ENCODE data around the gene TTLL8.

Gene TTLL8

DNA sequence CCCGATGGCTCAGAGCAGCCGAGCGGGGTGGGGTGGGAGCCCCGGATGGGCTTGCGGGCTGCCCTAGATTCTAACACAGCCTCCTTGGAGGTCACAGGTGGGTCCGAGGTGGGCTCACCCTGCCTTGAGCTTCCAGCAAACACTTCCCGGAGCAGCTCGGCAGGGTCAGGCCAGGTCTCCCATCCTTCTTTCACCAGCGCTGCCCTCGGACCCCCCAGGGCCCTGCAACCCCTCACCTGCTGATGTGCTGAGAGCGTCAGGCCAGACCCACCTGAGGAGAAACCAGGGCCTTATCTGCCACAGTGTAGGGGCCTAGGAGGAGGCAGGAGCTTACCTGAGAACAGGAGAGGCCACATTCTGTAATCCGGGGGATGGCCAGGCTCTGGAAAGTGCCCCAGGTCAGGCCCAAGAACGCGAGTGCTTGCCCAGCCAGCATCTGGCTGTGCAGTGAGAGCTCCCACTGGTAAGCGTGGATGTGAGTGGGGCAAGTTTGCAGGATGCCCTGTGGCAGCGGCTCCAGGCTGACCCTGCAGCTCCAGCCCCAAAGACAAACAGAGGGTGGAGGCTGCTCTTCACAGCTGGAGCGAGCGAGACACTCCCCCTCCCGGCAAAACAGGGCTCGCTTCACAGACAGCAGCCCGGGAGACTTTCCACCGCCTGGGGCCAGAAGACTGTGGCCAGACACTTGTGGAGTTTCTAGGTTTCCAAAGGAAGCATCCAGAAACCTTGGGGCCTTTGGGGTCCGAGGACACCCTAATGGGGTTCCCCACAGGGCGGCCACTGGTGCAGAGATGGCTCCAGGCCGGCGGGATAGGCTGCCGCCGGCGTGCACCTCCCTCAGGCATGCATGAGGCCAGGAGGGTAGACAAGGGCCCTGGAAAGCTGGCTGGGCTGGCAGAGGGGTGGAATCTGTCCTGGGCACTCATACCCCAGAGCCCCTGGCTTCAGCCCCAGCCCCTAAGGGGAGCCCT is 45.6 kb downstream of the TTLL8 start, which contains the start of gene IL17REL:
Gene IL17REL (minus strand): TSS at position 555 of the 971 bp plus-strand sequence. CDS start 119 bp downstream, at position 436.
- in situ Hi-C loops (cut with MboI; ENCODE audit: low pct_unique_long_range_greater_than_20kb, low sequenced_read_pairs): no loop called here
- no peak for DNase-seq

GRCh38 chr22:50011447-50012210 is 46.5 kb downstream of the TTLL8 start:
- in situ Hi-C loops (cut with MboI; ENCODE audit: low pct_unique_long_range_greater_than_20kb, low sequenced_read_pairs): no loop called here
- no peak for DNase-seq

GRCh38 chr22:50010676-50011446 is 47.2 kb downstream of the TTLL8 start:
- in situ Hi-C loops (cut with MboI; ENCODE audit: low pct_unique_long_range_greater_than_20kb, low sequenced_read_pairs): no loop called here
- DNase-seq: no peak

DNA sequence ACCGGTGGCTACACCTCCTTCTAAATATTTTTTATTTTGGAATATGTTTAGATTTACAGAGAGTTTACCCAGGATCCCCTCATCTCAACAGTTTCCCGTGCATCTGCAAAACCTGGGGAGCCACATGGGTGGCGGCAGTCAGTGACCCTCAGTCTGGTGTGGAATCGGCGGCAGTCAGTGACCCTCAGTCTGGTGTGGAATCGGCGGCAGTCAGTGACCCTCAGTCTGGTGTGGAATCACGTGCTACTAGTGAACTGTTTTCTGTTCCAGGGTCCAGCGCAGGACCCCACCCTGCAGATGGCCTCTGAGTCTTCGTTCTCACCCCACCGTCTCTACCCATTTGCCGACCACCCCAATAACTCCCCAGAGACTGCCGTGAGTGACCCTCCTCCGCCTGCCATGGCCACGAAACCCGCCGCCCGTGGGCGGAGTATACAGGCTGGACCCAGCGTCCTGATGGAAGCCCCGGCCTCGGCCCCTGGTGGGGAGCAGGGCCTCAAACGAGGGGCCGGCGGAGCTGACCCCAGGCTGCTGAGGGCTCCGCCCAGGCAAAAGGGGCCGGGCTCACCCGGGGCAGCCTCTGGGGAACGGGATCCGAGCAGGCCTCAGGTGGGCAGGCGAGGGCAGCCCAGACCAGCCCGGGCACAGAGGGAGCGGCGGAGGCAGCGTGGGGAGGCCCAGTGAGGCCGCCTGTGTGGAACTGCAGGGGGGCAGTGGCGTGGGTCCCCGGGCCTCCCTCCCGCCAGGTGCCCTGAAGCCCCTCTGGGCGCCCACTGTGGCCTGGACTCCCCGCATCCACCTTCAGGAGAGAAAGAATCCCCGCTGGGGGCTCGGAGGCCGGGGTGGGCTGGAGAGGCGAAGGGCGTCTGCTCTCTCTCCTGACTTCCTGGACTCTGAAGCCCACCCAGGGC is 48.1 kb downstream of the TTLL8 start:
- DNase-seq: no peak
- in situ Hi-C loops (cut with MboI; ENCODE audit: low pct_unique_long_range_greater_than_20kb, low sequenced_read_pairs): no loop called here

GRCh38 chr22:50009251-50009650 is 48.8 kb downstream of the TTLL8 start:
- DNase-seq: no peak

GRCh38 chr22:50008151-50009040 is 49.7 kb downstream of the TTLL8 start:
- in situ Hi-C loops (cut with MboI; ENCODE audit: low pct_unique_long_range_greater_than_20kb, low sequenced_read_pairs): no loop called here
- no peak for DNase-seq

More at GRCh38 chr22:50009251-50009650, 48.8 kb downstream of the TTLL8 start:
- in situ Hi-C loops (cut with MboI; ENCODE audit: low pct_unique_long_range_greater_than_20kb, low sequenced_read_pairs): no loop called here

GRCh38 chr22:50007057-50007511 is 51.0 kb downstream of the TTLL8 start:
- in situ Hi-C loops (cut with MboI; ENCODE audit: low pct_unique_long_range_greater_than_20kb, low sequenced_read_pairs): no loop called here
- DNase-seq: no peak

DNA sequence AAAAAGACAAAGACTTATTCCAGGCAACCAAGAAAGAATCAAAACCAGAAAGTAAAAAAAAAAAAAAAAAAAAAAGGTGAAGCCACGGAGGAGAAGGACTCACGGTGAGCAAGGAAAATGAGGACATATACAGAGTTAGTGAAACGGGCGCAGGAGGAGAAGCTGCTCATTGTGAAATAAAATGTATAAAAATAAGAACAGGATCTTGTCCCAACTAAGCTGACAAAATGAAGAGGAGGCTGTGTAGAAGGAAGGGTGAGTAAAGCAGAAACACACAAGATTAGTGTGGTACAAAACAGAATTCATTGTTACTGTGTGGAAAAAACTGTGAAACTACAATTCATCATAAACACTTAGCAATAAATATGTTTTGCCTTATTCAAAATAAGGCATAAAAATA is 53.2 kb downstream of the TTLL8 start:
- in situ Hi-C loops (cut with MboI; ENCODE audit: low pct_unique_long_range_greater_than_20kb, low sequenced_read_pairs): no loop called here
- no peak for DNase-seq

GRCh38 chr22:50002791-50003190 is 55.3 kb downstream of the TTLL8 start:
- in situ Hi-C loops (cut with MboI; ENCODE audit: low pct_unique_long_range_greater_than_20kb, low sequenced_read_pairs): no loop called here
- DNase-seq: no peak

DNA sequence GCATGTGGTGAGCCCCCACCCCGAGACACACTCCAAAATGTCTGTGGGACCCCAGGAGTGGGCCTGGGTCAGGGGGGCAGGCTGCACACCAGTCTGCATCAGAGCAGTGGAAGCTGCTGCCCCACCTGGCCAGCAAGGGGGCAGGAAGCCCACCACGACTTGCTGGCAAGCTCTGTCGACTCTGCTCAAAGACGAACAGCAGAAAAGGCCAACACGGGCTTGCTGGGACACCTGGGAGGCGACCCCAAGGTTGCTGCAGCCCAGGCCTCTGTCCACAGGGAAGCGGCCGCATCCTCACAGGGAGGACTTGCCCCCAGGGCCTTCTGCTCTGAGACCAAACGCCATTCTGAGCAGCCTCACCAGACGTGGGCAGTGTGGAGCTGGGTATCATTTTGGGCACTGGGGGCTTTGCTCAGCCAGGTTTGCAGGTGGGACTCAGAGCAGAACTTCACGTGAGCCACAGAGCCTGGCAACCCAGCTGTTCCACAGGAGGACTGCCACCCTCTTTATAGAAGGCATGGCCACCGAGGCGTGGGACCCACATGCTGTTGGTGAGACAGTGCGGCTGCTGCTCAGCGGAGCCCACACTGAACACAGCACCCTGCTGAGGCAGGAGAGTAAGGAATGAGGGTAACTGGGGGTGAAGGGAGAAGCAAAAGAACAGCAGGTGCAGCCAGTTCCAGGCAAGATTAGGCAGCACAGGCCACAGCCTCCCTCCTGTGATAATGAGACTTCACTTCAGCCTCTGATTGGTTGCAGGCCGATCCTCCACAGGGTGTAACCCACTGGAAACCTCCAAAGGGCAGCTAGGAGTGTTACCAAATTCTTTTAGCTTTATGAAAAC is 56.5 kb downstream of the TTLL8 start:
- DNase-seq: no peak
- in situ Hi-C loops (cut with MboI; ENCODE audit: low pct_unique_long_range_greater_than_20kb, low sequenced_read_pairs): no loop called here

- DNase-seq: no peak
- in situ Hi-C loops (cut with MboI; ENCODE audit: low pct_unique_long_range_greater_than_20kb, low sequenced_read_pairs): no loop called here
These were observed 57.3 kb downstream of the TTLL8 start for GRCh38 chr22:50000587-50001387.

- no peak for DNase-seq
- in situ Hi-C loops (cut with MboI; ENCODE audit: low pct_unique_long_range_greater_than_20kb, low sequenced_read_pairs): no loop called here
These were observed 58.0 kb downstream of the TTLL8 start for GRCh38 chr22:49999946-50000586.

DNA sequence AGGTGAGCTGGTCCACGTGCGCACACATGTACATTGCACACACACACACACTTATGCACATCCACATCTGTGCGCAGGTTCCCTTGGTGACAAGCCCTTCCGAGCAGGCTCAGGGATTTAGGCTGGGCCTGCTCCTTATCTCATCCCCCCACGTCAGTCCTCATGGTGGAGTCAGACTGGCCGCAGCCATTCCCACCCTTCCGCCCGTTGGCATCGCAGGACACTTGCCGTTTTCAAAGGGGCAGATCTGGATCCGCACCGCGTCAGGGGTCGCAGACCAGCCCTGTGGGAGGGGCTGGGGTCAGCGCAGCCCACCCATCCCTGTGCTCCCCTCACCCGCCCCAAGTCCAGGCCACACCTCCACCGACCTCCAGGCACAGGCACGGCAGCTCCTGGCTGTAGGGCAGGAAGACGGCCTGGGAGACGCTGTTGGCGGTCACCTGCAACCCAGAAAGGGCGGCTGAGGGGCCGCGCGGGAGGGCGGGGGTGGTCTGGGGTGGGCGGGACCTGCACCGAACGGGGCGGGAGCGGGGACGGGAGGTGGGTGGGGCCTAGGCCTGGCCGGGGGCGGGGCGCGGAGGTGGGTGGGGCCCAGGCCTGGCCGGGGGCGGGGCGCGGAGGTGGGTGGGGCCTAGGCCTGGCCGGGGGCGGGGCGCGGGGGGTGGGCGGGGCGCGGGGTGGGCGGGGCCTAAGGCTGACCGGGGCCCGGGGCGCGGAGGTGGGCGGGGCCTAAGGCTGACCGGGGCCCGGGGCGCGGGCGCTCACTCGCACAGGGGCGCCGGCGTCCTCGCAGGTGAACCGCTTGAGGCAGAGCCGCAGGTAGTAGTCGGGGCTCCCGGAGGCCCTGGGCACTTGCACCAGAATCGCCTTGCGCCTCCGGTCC is 58.8 kb downstream of the TTLL8 start:
- in situ Hi-C loops (cut with MboI; ENCODE audit: low pct_unique_long_range_greater_than_20kb, low sequenced_read_pairs): no loop called here
- no peak for DNase-seq

DNA sequence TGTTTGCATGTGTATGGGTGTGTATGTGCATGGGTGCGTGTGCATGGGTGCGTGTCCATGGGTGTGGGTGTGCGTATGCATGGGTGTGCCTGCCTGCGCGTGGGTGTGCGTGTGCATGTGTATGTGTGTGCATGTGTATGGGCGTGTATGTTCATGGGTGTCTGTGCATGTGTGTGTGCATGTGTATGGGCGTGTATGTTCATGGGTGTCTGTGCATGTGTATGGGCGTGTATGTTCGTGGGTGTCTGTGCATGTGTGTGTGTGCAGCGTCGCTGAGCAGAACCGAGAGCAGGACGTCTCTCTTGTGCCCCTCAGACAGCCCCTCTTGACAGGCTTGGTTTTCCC is 59.4 kb downstream of the TTLL8 start:
- in situ Hi-C loops (cut with MboI; ENCODE audit: low pct_unique_long_range_greater_than_20kb, low sequenced_read_pairs): no loop called here
- DNase-seq: no peak
